NCI-H774 (cell line): Measurements from ENCODE around the gene SUGCT.

Experiments
- DNase-seq: peaks from one replicate; lab custom pipeline; 2025; lab: John Stamatoyannopoulos, UW

SUGCT gene

GRCh38 chr7:40722242-40722641, 587.4 kb downstream of the SUGCT start:
- DNase-seq, result no peak

- DNase-seq, result no peak
These were observed 589.0 kb downstream of the SUGCT start for GRCh38 chr7:40723829-40724228.

- DNase-seq, result no peak
These were observed 591.8 kb downstream of the SUGCT start for GRCh38 chr7:40726559-40726958.

- DNase-seq, result no peak
These were observed 598.3 kb downstream of the SUGCT start for GRCh38 chr7:40733114-40733513.

GRCh38 chr7:40733578-40733977, 598.8 kb downstream of the SUGCT start:
- no peak for DNase-seq

GRCh38 chr7:40739257-40739656, 604.5 kb downstream of the SUGCT start:
- no peak for DNase-seq

GRCh38 chr7:40742270-40742669, 607.5 kb downstream of the SUGCT start:
- no peak for DNase-seq

- DNase-seq, result no peak
These were observed 612.2 kb downstream of the SUGCT start for GRCh38 chr7:40746841-40747556.

- no peak for DNase-seq
These were observed 613.1 kb downstream of the SUGCT start for GRCh38 chr7:40747856-40748255.

GRCh38 chr7:40749877-40750276, 615.1 kb downstream of the SUGCT start:
- no peak for DNase-seq

- no peak for DNase-seq
These were observed 618.6 kb downstream of the SUGCT start for GRCh38 chr7:40753455-40753854.

- DNase-seq, result no peak
These were observed 620.6 kb downstream of the SUGCT start for GRCh38 chr7:40755438-40755837.

- no peak for DNase-seq
These were observed 622.3 kb downstream of the SUGCT start for GRCh38 chr7:40757109-40757508.

GRCh38 chr7:40758590-40758989, 623.8 kb downstream of the SUGCT start:
- no peak for DNase-seq

GRCh38 chr7:40760293-40760964, 625.6 kb downstream of the SUGCT start:
- DNase-seq, result no peak

- DNase-seq, result peak; percentile 8
These were observed 626.2 kb downstream of the SUGCT start for GRCh38 chr7:40760987-40761386.

GRCh38 chr7:40761762-40762560, 627.2 kb downstream of the SUGCT start:
- DNase-seq, result no peak

GRCh38 chr7:40763319-40764287, 628.8 kb downstream of the SUGCT start:
- no peak for DNase-seq

GRCh38 chr7:40765639-40766038, 630.8 kb downstream of the SUGCT start:
- DNase-seq, result no peak

- DNase-seq, result no peak
These were observed 637.3 kb downstream of the SUGCT start for GRCh38 chr7:40772096-40772495.

GRCh38 chr7:40773656-40774055, 638.9 kb downstream of the SUGCT start:
- no peak for DNase-seq

- no peak for DNase-seq
These were observed 641.1 kb downstream of the SUGCT start for GRCh38 chr7:40775877-40776276.
